Suprapubic skin (tissue), 4 donors: ENCODE data around the gene PPIP5K1. TPM values are rescaled to one million over a fixed set of nuclear protein-coding genes. Genes with fewer than 3 reads are reported as not detected.

Source experiments
- DNase-seq, 2 donors: peaks; one replicate each; pipeline ENCODE4 v3.0.0-alpha.2; 2019; ENCODE audit warnings: low spot score in 2 of 2
- H3K27ac ChIP-seq: fragments of 200-600 bp; sonication (generic); one replicate; pipeline ENCODE4 v1.5.1; 2019
- H3K27me3 ChIP-seq: fragments of 200-600 bp; sonication (generic); one replicate; pipeline ENCODE4 v1.5.1; 2019
- H3K36me3 ChIP-seq: fragments of 200-600 bp; sonication (generic); one replicate; pipeline ENCODE4 v1.5.1; 2019
- H3K4me1 ChIP-seq: fragments of 200-600 bp; sonication (generic); one replicate; pipeline ENCODE4 v1.5.1; 2019
- H3K4me3 ChIP-seq: fragments of 200-600 bp; sonication (generic); one replicate; pipeline ENCODE4 v1.5.1; 2019; ENCODE audit warnings: mild to moderate bottlenecking
- H3K9me3 ChIP-seq: fragments of 200-600 bp; sonication (generic); one replicate; pipeline ENCODE4 v1.5.1; 2019
- CTCF ChIP-seq, 2 donors: fragments of 200-600 bp in 1 of 2; fragments of 450-650 bp in 1 of 2; sonication (generic) in 1 of 2; IDR thresholded peaks; one replicate each; pipeline ENCODE4 v1.5.1; 2016 to 2019; ENCODE audit warnings: antibody characterized with exemption in 2 of 2, mild to moderate bottlenecking in 1 of 2, moderate library complexity in 1 of 2
- EP300 ChIP-seq: sonication (generic); formaldehyde crosslinking; IDR thresholded peaks from one replicate; pipeline ENCODE4 v1.6.1; 2017; ENCODE audit warnings: antibody characterized with exemption
- POLR2A ChIP-seq, 2 donors: fragments of 450-650 bp; IDR thresholded peaks; one replicate each; pipeline ENCODE4 v1.6.1; 2017; ENCODE audit warnings: antibody characterized with exemption in 2 of 2, mild to moderate bottlenecking in 2 of 2, moderate library complexity in 2 of 2
- POLR2AphosphoS5 ChIP-seq, 3 donors: sonication (generic); formaldehyde crosslinking; IDR thresholded peaks; one replicate each; pipeline ENCODE4 v1.6.1; 2017; ENCODE audit warnings: antibody characterized with exemption in 3 of 3
- WGBS: methylation state at CpG from one replicate; pipeline ENCODE4 v1.1.5; 2018; 5-methylcytosine and 5-hydroxymethylcytosine counted together
- total RNA-seq, 4 donors: library from RNA; depleted of rRNA; stranded (reverse); fragments of >200 nt; gene quantifications; one replicate each; pipeline ENCODE4 v1.1.0, GENCODE V29; 2016

PPIP5K1 gene
- total RNA-seq, 4 donors from 2014 or later, result 23.8 to 63.6 (median 32.6) TPM

DNA sequence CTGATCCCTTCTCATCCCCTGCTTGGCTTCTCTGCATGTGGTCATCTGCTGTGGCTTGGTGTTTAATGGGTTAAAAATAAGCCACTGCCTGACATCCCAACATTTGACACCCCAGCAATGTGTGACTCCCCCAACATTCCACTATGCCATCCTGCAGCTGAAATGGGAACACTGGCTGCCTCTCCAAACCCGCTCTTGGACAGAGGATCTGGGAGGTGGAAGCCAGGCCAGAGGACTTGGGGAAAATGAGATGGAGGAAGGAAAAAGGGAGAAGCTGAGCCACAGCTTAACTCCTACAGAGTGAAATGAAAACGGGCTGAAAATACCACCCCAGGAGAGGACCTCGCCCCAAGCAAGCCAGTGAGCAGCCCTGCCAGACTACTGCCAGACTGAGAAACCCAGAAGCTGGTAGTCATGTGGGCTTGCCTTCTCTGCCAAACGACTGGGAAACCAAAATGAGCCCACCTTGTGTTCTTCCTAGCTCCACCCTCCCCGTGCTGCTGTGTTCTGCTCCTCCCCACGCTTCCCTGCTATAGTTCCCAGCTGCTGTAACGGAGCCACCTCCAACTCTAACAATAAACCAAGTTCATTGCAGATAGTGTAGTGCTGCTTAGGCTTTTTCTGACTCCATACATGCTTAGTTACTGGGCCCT lies 58.9 kb downstream of the PPIP5K1 start:
- DNase-seq, result no peak

GRCh38 chr15:43529587-43530345 lies 60.2 kb downstream of the PPIP5K1 start:
- 92% methylated on average over 9 of the region's 12 CpGs for WGBS
- Histone ChIP-seq H3K27ac (no peak overlapping the region), H3K9me3 (no peaks in the 10 kb centered on the region), H3K27me3 (no peaks in the 10 kb centered on the region), H3K36me3 (peaks cover 23% of the 10 kb centered on the region), H3K4me1 (peaks cover 4% of the 10 kb centered on the region), H3K4me3 (no peak overlapping the region)
- no peak for DNase-seq
- TF ChIP-seq POLR2AphosphoS5 (IDR thresholded peaks at IDR 0.05) (no peak), CTCF (IDR thresholded peaks at IDR 0.05) (no peak), EP300 (no peak), POLR2A (IDR thresholded peaks at IDR 0.05) (no peak)

More for the DNA sequence above, 58.9 kb downstream of the PPIP5K1 start:
- no peak overlapping the region for H3K27ac ChIP-seq
- no peak for TF ChIP-seq EP300
- TF ChIP-seq POLR2A (IDR thresholded peaks at IDR 0.05), result no peak
- no peak for TF ChIP-seq POLR2AphosphoS5 (IDR thresholded peaks at IDR 0.05)
- no peak for TF ChIP-seq CTCF (IDR thresholded peaks at IDR 0.05)
- H3K4me3 ChIP-seq, result no peak overlapping the region
- peaks cover 23% of the 10 kb centered on the region for H3K36me3 ChIP-seq
- H3K27me3 ChIP-seq, result no peaks in the 10 kb centered on the region
- H3K4me1 ChIP-seq, result peaks cover 4% of the 10 kb centered on the region
- H3K9me3 ChIP-seq, result no peaks in the 10 kb centered on the region
- WGBS, result 43% methylated on average over 7 of the region's 7 CpGs

- H3K9me3 ChIP-seq, result no peaks in the 10 kb centered on the region
- H3K27me3 ChIP-seq, result no peaks in the 10 kb centered on the region
- H3K27ac ChIP-seq, result no peak overlapping the region
- no peak overlapping the region for H3K4me3 ChIP-seq
- no peak for DNase-seq
- WGBS, result 96% methylated on average over 14 of the region's 15 CpGs
- no peak for TF ChIP-seq POLR2A (IDR thresholded peaks at IDR 0.05)
- no peak for TF ChIP-seq POLR2AphosphoS5 (IDR thresholded peaks at IDR 0.05)
- TF ChIP-seq CTCF (IDR thresholded peaks at IDR 0.05), result no peak
- no peak for TF ChIP-seq EP300
- H3K4me1 ChIP-seq, result peaks cover 4% of the 10 kb centered on the region
- peaks cover 22% of the 10 kb centered on the region for H3K36me3 ChIP-seq
Measured at GRCh38 chr15:43529141-43529540, 60.9 kb downstream of the PPIP5K1 start.

- WGBS, result 86% methylated on average over 4 of the region's 11 CpGs
- peaks cover 4% of the 10 kb centered on the region for H3K4me1 ChIP-seq
- DNase-seq, result no peak
- H3K36me3 ChIP-seq, result peaks cover 25% of the 10 kb centered on the region
- no peak overlapping the region for H3K27ac ChIP-seq
- H3K27me3 ChIP-seq, result no peaks in the 10 kb centered on the region
- no peak overlapping the region for H3K4me3 ChIP-seq
- TF ChIP-seq POLR2A (IDR thresholded peaks at IDR 0.05), result no peak
- TF ChIP-seq EP300, result no peak
- no peak for TF ChIP-seq CTCF (IDR thresholded peaks at IDR 0.05)
- no peak for TF ChIP-seq POLR2AphosphoS5 (IDR thresholded peaks at IDR 0.05)
- no peaks in the 10 kb centered on the region for H3K9me3 ChIP-seq
Measured at GRCh38 chr15:43528542-43529007, 61.4 kb downstream of the PPIP5K1 start.
